ENCODE measurements around the gene FPR3.

GRCh38 chr19:51794885-51795490 is at the start of gene FPR3:
- TF ChIP-seq EZH2 (IDR thresholded peaks at IDR 0.05; ENCODE audit: borderline replicate concordance, low read depth, low read length, severe bottlenecking) (no peak), POLR2A (IDR thresholded peaks at IDR 0.05; ENCODE audit: low read depth, low read length) (no peak), CTCF (IDR thresholded peaks at IDR 0.05; ENCODE audit: extremely low read depth in 1 of 2, insufficient read depth in 1 of 2, low read depth in 1 of 2, low read length in 2 of 2) (no peak), MYC (IDR thresholded peaks at IDR 0.05; ENCODE audit: low read depth, low read length) (no peak), POLR2AphosphoS5 (IDR thresholded peaks at IDR 0.05; ENCODE audit: insufficient read depth, low read depth, low read length) (no peak), JUN (IDR thresholded peaks at IDR 0.05; ENCODE audit: borderline replicate concordance, insufficient read depth, insufficient read length, low read depth) (no peak), FOS (IDR thresholded peaks at IDR 0.05; ENCODE audit: borderline replicate concordance, insufficient read depth, low read length) (no peak)

Measured in endothelial cell of umbilical vein (primary cell).